ENCODE measurements around the gene SYTL3.

SYTL3 gene

GRCh38 chr6:158778005-158778527 lies 128.2 kb downstream of the SYTL3 start:
- in situ Hi-C loops (cut with MboI; ENCODE audit: low sequenced_read_pairs), result loop anchor here (25.0 kb wide), 1 partner anchor 184 kb away; no protein-coding TSS in a partner anchor
- Histone ChIP-seq H3K4me1 (no peaks in the 10 kb centered on the region), H3K36me3 (replicated peaks) (peaks cover 94% of the 10 kb centered on the region), H3K4me3 (no peak overlapping the region), H3K27me3 (ENCODE audit: low read depth) (no peaks in the 10 kb centered on the region), H3K9me3 (no peaks in the 10 kb centered on the region)
- no peak for DNase-seq (ENCODE audit: low spot score in 2 of 2)

DNA sequence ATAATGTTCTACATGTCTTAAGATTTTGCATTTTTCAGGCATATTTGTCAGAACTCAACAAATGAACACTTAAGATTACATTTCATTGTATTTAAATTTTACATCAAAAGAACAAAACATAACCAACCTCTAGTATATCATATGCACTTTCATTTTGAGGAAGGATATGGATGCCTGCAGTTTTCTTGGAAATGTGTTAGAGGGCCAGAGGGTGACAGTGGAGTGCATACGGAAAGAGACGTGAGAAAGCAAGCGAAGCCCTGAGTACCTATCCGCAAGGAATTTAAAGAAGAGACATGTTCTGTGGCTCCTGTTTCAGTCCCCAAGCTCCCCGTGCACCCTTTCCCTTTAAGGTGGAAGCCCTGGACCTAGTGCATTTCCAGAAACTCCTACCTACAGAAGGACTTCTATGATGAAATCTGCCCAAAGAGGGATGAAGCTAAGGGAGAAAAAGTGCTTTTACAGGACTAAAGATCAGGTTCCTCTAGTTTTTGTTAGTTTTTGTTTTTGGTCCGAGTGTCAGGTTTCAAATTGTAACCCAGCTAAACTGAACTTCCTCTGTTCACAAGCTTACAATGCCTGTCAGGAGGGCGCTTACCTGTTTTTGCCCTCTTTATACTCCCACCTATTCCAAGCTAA lies 130.5 kb downstream of the SYTL3 start:
- in situ Hi-C loops (cut with MboI; ENCODE audit: low sequenced_read_pairs), result loop anchor here (25.0 kb wide), 1 partner anchor 182 kb away; no protein-coding TSS in a partner anchor
- peaks cover 96% of the 10 kb centered on the region for H3K36me3 ChIP-seq (replicated peaks)

DNA sequence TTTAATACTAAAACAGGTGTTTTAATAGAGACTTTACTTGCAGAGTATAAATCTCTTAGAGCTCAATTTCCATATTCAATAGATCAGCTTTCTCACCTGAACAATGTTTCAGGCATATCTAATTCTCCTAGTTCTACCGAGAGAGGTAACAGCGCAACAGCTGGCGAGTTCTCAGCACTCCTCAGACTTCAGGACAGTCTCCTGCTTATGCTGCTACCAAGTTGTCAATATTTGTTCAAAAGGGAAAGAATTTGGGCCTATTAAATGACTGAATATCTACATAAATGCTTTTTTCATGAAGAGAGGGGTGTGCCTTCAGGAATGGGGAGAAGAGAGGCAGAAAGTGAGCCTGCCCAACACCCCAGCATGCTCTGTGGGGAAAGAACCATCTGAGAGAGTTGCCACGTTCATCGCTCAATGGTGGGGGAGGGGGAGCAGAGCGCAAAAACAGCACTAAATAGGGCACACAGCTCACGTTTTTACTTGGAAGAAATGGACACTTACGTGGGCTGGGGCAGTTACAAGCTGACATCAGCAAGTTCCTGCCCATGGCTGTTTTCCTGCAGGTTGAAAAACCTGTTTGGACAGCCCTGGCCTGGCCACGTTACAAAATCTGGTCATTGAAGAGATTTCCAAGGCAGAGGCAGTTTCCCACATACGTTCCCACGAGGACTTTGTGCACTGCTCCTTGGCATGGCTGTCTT lies 131.3 kb downstream of the SYTL3 start:
- H3K27me3 ChIP-seq (ENCODE audit: low read depth), result no peaks in the 10 kb centered on the region
- peaks cover 96% of the 10 kb centered on the region for H3K36me3 ChIP-seq (replicated peaks)
- no peaks in the 10 kb centered on the region for H3K9me3 ChIP-seq
- in situ Hi-C loops (cut with MboI; ENCODE audit: low sequenced_read_pairs), result loop anchor here (25.0 kb wide), 1 partner anchor 181 kb away; no protein-coding TSS in a partner anchor
- DNase-seq (ENCODE audit: low spot score in 2 of 2), result no peak
- no peaks in the 10 kb centered on the region for H3K4me1 ChIP-seq
- no peak overlapping the region for H3K4me3 ChIP-seq

More for the DNA sequence above, 130.5 kb downstream of the SYTL3 start:
- H3K27me3 ChIP-seq (ENCODE audit: low read depth), result no peaks in the 10 kb centered on the region
- no peak overlapping the region for H3K4me3 ChIP-seq
- no peaks in the 10 kb centered on the region for H3K9me3 ChIP-seq
- no peak for DNase-seq (ENCODE audit: low spot score in 2 of 2)
- no peaks in the 10 kb centered on the region for H3K4me1 ChIP-seq

- DNase-seq (ENCODE audit: low spot score in 2 of 2), result no peak
- in situ Hi-C loops (cut with MboI; ENCODE audit: low sequenced_read_pairs), result loop anchor here (25.0 kb wide), 1 partner anchor 180 kb away; no protein-coding TSS in a partner anchor
- H3K4me3 ChIP-seq, result no peak overlapping the region
- no peaks in the 10 kb centered on the region for H3K4me1 ChIP-seq
- peaks cover 96% of the 10 kb centered on the region for H3K36me3 ChIP-seq (replicated peaks)
- H3K27me3 ChIP-seq (ENCODE audit: low read depth), result no peaks in the 10 kb centered on the region
- no peaks in the 10 kb centered on the region for H3K9me3 ChIP-seq
Observed at GRCh38 chr6:158781692-158782373, 132.0 kb downstream of the SYTL3 start.

- H3K36me3 ChIP-seq (replicated peaks), result peaks cover 96% of the 10 kb centered on the region
- in situ Hi-C loops (cut with MboI; ENCODE audit: low sequenced_read_pairs), result loop anchor here (25.0 kb wide), 1 partner anchor 180 kb away; no protein-coding TSS in a partner anchor
- H3K4me3 ChIP-seq, result no peak overlapping the region
Observed at GRCh38 chr6:158782432-158783166, 132.7 kb downstream of the SYTL3 start.

GRCh38 chr6:158783167-158783450 lies 133.3 kb downstream of the SYTL3 start:
- no peaks in the 10 kb centered on the region for H3K27me3 ChIP-seq (ENCODE audit: low read depth)
- peaks cover 96% of the 10 kb centered on the region for H3K36me3 ChIP-seq (replicated peaks)
- no peak overlapping the region for H3K4me3 ChIP-seq
- no peak for DNase-seq (ENCODE audit: low spot score in 2 of 2)
- no peaks in the 10 kb centered on the region for H3K4me1 ChIP-seq
- no peaks in the 10 kb centered on the region for H3K9me3 ChIP-seq
- in situ Hi-C loops (cut with MboI; ENCODE audit: low sequenced_read_pairs), result loop anchor here (25.0 kb wide), 1 partner anchor 179 kb away; no protein-coding TSS in a partner anchor

More at GRCh38 chr6:158782432-158783166, 132.7 kb downstream of the SYTL3 start:
- Histone ChIP-seq H3K9me3 (no peaks in the 10 kb centered on the region), H3K27me3 (ENCODE audit: low read depth) (no peaks in the 10 kb centered on the region), H3K4me1 (no peaks in the 10 kb centered on the region)
- no peak for DNase-seq (ENCODE audit: low spot score in 2 of 2)

- Histone ChIP-seq H3K9me3 (no peaks in the 10 kb centered on the region), H3K4me1 (no peaks in the 10 kb centered on the region), H3K27me3 (ENCODE audit: low read depth) (no peaks in the 10 kb centered on the region), H3K36me3 (replicated peaks) (peaks cover 96% of the 10 kb centered on the region), H3K4me3 (no peak overlapping the region)
- DNase-seq (ENCODE audit: low spot score in 2 of 2), result no peak
- in situ Hi-C loops (cut with MboI; ENCODE audit: low sequenced_read_pairs), result loop anchor here (25.0 kb wide), 1 partner anchor 178 kb away; no protein-coding TSS in a partner anchor
Observed at GRCh38 chr6:158783851-158784250, 134.0 kb downstream of the SYTL3 start.

GRCh38 chr6:158784505-158784904 lies 134.7 kb downstream of the SYTL3 start:
- Histone ChIP-seq H3K4me3 (no peak overlapping the region), H3K36me3 (replicated peaks) (peaks cover 96% of the 10 kb centered on the region), H3K4me1 (no peaks in the 10 kb centered on the region), H3K27me3 (ENCODE audit: low read depth) (no peaks in the 10 kb centered on the region), H3K9me3 (no peaks in the 10 kb centered on the region)
- DNase-seq (ENCODE audit: low spot score in 2 of 2), result no peak
- in situ Hi-C loops (cut with MboI; ENCODE audit: low sequenced_read_pairs), result loop anchor here (25.0 kb wide), 1 partner anchor 178 kb away; no protein-coding TSS in a partner anchor

GRCh38 chr6:158785036-158785435 lies 135.2 kb downstream of the SYTL3 start:
- Histone ChIP-seq H3K36me3 (replicated peaks) (peaks cover 93% of the 10 kb centered on the region), H3K4me3 (no peak overlapping the region), H3K27me3 (ENCODE audit: low read depth) (no peaks in the 10 kb centered on the region), H3K4me1 (no peaks in the 10 kb centered on the region), H3K9me3 (no peaks in the 10 kb centered on the region)
- no peak for DNase-seq (ENCODE audit: low spot score in 2 of 2)
- in situ Hi-C loops (cut with MboI; ENCODE audit: low sequenced_read_pairs), result loop anchor here (25.0 kb wide), 1 partner anchor 177 kb away; no protein-coding TSS in a partner anchor

DNA sequence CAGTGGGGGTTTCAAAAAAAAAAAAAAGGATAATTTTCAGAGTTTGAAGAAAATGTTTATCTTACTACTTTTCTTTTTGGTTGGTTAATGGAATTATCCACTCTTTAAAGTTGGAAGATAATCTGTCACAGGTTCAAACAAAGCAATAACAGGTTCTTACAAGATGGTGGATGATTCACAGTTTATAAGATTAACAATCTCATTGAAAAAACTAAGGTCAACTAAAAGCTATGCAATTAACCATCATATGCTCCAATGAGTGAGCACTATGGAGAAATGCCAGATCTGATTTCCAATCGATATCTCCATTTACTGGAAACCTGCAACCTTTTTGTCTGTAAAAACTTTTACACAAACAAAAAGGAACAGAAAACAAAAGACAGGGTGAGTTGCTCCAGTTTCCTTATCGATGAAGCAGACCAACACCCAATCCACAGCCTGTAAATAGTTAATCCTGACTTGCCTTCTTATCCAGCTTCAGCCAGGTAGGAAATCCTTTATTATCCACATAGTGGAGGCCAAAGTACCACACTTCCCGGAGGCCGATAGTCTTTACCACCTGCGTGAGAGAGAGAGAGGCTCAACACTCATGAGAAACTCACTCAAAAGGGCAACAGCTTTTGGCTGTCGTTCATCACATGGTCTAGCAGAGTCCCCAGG lies 136.9 kb downstream of the SYTL3 start:
- Histone ChIP-seq H3K36me3 (replicated peaks) (peaks cover 76% of the 10 kb centered on the region), H3K4me3 (no peak overlapping the region), H3K27me3 (ENCODE audit: low read depth) (no peaks in the 10 kb centered on the region), H3K4me1 (no peaks in the 10 kb centered on the region), H3K9me3 (no peaks in the 10 kb centered on the region)
- no peak for DNase-seq (ENCODE audit: low spot score in 2 of 2)
- in situ Hi-C loops (cut with MboI; ENCODE audit: low sequenced_read_pairs), result loop anchor here (25.0 kb wide), 1 partner anchor 176 kb away; no protein-coding TSS in a partner anchor

- no peaks in the 10 kb centered on the region for H3K9me3 ChIP-seq
- no peaks in the 10 kb centered on the region for H3K4me1 ChIP-seq
- in situ Hi-C loops (cut with MboI; ENCODE audit: low sequenced_read_pairs), result loop anchor here (25.0 kb wide), 1 partner anchor 175 kb away; no protein-coding TSS in a partner anchor
- H3K27me3 ChIP-seq (ENCODE audit: low read depth), result no peaks in the 10 kb centered on the region
- no peak overlapping the region for H3K4me3 ChIP-seq
- peaks cover 70% of the 10 kb centered on the region for H3K36me3 ChIP-seq (replicated peaks)
- no peak for DNase-seq (ENCODE audit: low spot score in 2 of 2)
Observed at GRCh38 chr6:158787395-158787794, 137.5 kb downstream of the SYTL3 start.

DNA sequence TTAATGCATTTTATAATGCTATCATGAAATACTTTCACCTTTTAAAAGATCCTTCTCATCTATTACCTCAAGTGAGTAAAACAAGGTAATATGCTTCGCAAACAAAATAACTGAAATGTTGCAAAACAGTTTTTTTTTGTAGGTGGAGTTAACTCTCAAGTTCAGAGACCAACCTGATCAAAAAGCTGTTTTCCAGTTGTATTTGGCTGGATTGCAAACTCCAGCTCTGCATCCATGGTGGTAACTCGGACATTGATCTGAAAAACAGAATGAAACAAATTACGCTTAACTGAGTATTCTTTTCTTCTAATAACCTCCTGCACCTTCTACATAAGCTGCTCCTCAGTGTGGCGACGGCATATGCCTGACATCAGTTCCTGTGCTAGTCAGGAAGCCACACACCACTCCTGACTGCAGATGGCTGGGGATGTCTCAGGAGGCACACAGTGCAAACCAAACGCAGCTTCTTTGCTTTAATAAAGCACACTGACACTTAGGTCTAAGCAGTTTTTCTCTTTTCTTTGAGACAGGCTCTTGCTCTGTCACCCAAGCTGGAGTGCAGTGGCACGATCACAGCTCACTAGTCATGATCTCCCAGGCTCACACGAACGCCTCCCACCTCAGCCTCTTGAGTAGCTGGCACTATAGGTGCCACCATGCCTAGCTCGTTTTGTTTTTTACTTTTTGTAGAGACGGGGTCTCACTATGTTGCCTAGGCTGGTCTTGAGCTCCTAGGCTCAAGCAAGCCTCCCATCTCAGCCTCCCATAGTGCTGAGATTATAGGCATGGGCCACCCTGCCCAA lies 139.5 kb downstream of the SYTL3 start:
- in situ Hi-C loops (cut with MboI; ENCODE audit: low sequenced_read_pairs), result loop anchor here (25.0 kb wide), 1 partner anchor 173 kb away; no protein-coding TSS in a partner anchor
- Histone ChIP-seq H3K9me3 (no peaks in the 10 kb centered on the region), H3K36me3 (replicated peaks) (peaks cover 52% of the 10 kb centered on the region)

More for the DNA sequence above, 139.5 kb downstream of the SYTL3 start:
- DNase-seq (ENCODE audit: low spot score in 2 of 2), result no peak
- Histone ChIP-seq H3K4me3 (no peak overlapping the region), H3K27me3 (ENCODE audit: low read depth) (no peaks in the 10 kb centered on the region), H3K4me1 (no peaks in the 10 kb centered on the region)
